Measurements from ENCODE around the gene LYSMD3.

LYSMD3 gene

GRCh38 chr5:90560771-90561170 lies 31.4 kb upstream of the LYSMD3 start:
- H3K4me3 ChIP-seq (ENCODE audit: low read depth in 1 of 2, low read length in 2 of 2), result no peak overlapping the region
- no peaks in the 10 kb centered on the region for H3K36me3 ChIP-seq (ENCODE audit: control insufficient read depth in 1 of 2, insufficient read depth in 2 of 2, low read length in 2 of 2)
- no peak overlapping the region for H3K27ac ChIP-seq (ENCODE audit: low read depth, low read length)
- H3K4me1 ChIP-seq (ENCODE audit: control insufficient read depth in 1 of 2, insufficient read depth in 2 of 2, low read length in 2 of 2), result peaks cover 0 to 12% of the 10 kb centered on the region in 2 donors
- H3K27me3 ChIP-seq (ENCODE audit: control insufficient read depth in 1 of 2, insufficient read depth in 2 of 2, low read length in 2 of 2), result peaks cover 17 to 42% of the 10 kb centered on the region in 2 donors
- no peaks in the 10 kb centered on the region for H3K9me3 ChIP-seq (ENCODE audit: control insufficient read depth in 1 of 2, low read length in 2 of 2)
- no peak overlapping the region for H3K9ac ChIP-seq (ENCODE audit: low read depth in 1 of 2, low read length in 2 of 2)

GRCh38 chr5:90558344-90559192 lies 29.2 kb upstream of the LYSMD3 start, which contains the start of gene ADGRV1:
Gene ADGRV1 (plus strand): TSS chr5:90558797. CDS start chr5:90558896, 99 bp downstream.
- Histone ChIP-seq H3K27ac (ENCODE audit: low read depth, low read length) (no peak within 1 kb of the TSS), H3K27me3 (ENCODE audit: control insufficient read depth in 1 of 2, insufficient read depth in 2 of 2, low read length in 2 of 2) (peaks cover 17 to 60% of the 10 kb centered on the region in 2 donors), H3K9me3 (ENCODE audit: control insufficient read depth in 1 of 2, low read length in 2 of 2) (no peaks in the 10 kb centered on the region), H3K4me3 (ENCODE audit: low read depth in 1 of 2, low read length in 2 of 2) (peak within 1 kb of the TSS; percentile 63 to 65), H3K36me3 (ENCODE audit: control insufficient read depth in 1 of 2, insufficient read depth in 2 of 2, low read length in 2 of 2) (no peaks in the 10 kb centered on the region), H3K4me1 (ENCODE audit: control insufficient read depth in 1 of 2, insufficient read depth in 2 of 2, low read length in 2 of 2) (peaks cover 0 to 12% of the 10 kb centered on the region in 2 donors), H3K9ac (ENCODE audit: low read depth in 1 of 2, low read length in 2 of 2) (peak within 1 kb of the TSS in 1 of 2 donors; percentile 28)

DNA sequence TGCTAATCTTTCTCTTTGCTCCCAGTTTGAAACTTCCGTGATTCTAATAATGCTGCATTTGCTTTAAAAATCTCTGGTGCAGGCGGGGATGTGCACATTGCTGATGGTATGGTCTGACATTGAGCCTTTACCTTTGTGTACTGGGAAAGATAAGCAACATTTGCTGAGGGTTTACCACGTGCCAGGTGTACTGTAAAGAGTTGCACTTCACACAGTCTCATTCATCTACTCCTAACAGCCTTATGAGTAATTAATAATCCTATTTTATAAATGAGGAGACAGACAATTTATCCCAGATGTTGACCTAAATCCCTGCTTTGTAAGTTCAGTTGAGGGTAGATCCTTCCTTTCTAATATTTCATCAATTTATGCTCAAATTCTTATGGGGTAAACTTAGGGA lies 28.5 kb upstream of the LYSMD3 start:
- H3K9me3 ChIP-seq (ENCODE audit: control insufficient read depth in 1 of 2, low read length in 2 of 2), result no peaks in the 10 kb centered on the region
- peaks cover 17 to 65% of the 10 kb centered on the region in 2 donors for H3K27me3 ChIP-seq (ENCODE audit: control insufficient read depth in 1 of 2, insufficient read depth in 2 of 2, low read length in 2 of 2)
- H3K4me3 ChIP-seq (ENCODE audit: low read depth in 1 of 2, low read length in 2 of 2), result peak overlapping the region; percentile 63 to 65
- peaks cover 0 to 12% of the 10 kb centered on the region in 2 donors for H3K4me1 ChIP-seq (ENCODE audit: control insufficient read depth in 1 of 2, insufficient read depth in 2 of 2, low read length in 2 of 2)
- no peaks in the 10 kb centered on the region for H3K36me3 ChIP-seq (ENCODE audit: control insufficient read depth in 1 of 2, insufficient read depth in 2 of 2, low read length in 2 of 2)
- H3K27ac ChIP-seq (ENCODE audit: low read depth, low read length), result no peak overlapping the region
- H3K9ac ChIP-seq (ENCODE audit: low read depth in 1 of 2, low read length in 2 of 2), result peak overlapping the region in 1 of 2 donors; percentile 28

DNA sequence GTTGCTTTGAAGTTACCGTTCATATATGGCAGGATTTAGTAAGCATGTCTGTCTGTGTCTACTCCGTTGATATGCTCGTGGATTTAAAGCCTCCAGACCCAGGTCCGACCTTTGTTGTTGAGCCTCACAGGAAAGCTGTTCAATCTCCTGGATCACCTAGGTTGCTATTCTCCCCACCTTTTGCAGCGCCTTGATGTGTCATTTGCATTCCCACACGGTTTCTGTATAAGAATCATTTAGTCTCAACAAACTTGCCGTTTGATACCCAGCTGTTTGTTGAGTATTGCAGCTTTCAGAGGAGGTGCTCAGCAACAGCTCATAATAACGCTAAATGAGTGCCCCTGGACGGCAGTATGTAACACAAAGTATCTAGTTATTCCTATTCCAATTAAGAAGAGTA lies 28.0 kb upstream of the LYSMD3 start:
- Histone ChIP-seq H3K9me3 (ENCODE audit: control insufficient read depth in 1 of 2, low read length in 2 of 2) (no peaks in the 10 kb centered on the region), H3K4me1 (ENCODE audit: control insufficient read depth in 1 of 2, insufficient read depth in 2 of 2, low read length in 2 of 2) (peaks cover 0 to 12% of the 10 kb centered on the region in 2 donors), H3K4me3 (ENCODE audit: low read depth in 1 of 2, low read length in 2 of 2) (no peak overlapping the region), H3K9ac (ENCODE audit: low read depth in 1 of 2, low read length in 2 of 2) (no peak overlapping the region), H3K27ac (ENCODE audit: low read depth, low read length) (no peak overlapping the region), H3K36me3 (ENCODE audit: control insufficient read depth in 1 of 2, insufficient read depth in 2 of 2, low read length in 2 of 2) (no peaks in the 10 kb centered on the region), H3K27me3 (ENCODE audit: control insufficient read depth in 1 of 2, insufficient read depth in 2 of 2, low read length in 2 of 2) (peaks cover 16 to 70% of the 10 kb centered on the region in 2 donors)

DNA sequence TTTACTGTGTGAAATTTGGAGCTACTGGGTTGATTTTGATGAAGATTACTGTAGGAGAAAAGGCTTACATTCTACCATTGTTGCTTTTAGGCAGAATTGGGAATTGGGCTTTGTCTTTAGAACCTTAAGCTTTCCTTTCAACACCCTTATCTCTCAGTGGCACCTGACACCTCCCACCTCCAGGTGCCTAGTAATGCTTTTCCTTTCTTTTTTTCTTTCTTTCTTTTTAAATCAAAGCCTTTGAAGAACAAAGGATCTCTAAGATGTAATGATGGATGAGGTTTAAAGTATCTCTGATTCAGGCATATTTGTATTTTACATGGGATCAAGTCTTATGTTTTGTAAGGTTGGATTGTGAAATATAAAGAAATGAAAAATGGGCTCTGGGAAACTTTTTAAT lies 26.3 kb upstream of the LYSMD3 start:
- no peaks in the 10 kb centered on the region for H3K36me3 ChIP-seq (ENCODE audit: control insufficient read depth in 1 of 2, insufficient read depth in 2 of 2, low read length in 2 of 2)
- H3K27ac ChIP-seq (ENCODE audit: low read depth, low read length), result no peak overlapping the region
- H3K27me3 ChIP-seq (ENCODE audit: control insufficient read depth in 1 of 2, insufficient read depth in 2 of 2, low read length in 2 of 2), result peaks cover 14 to 68% of the 10 kb centered on the region in 2 donors
- no peak overlapping the region for H3K9ac ChIP-seq (ENCODE audit: low read depth in 1 of 2, low read length in 2 of 2)
- no peaks in the 10 kb centered on the region for H3K9me3 ChIP-seq (ENCODE audit: control insufficient read depth in 1 of 2, low read length in 2 of 2)
- H3K4me1 ChIP-seq (ENCODE audit: control insufficient read depth in 1 of 2, insufficient read depth in 2 of 2, low read length in 2 of 2), result peaks cover 0 to 12% of the 10 kb centered on the region in 2 donors
- H3K4me3 ChIP-seq (ENCODE audit: low read depth in 1 of 2, low read length in 2 of 2), result no peak overlapping the region

DNA sequence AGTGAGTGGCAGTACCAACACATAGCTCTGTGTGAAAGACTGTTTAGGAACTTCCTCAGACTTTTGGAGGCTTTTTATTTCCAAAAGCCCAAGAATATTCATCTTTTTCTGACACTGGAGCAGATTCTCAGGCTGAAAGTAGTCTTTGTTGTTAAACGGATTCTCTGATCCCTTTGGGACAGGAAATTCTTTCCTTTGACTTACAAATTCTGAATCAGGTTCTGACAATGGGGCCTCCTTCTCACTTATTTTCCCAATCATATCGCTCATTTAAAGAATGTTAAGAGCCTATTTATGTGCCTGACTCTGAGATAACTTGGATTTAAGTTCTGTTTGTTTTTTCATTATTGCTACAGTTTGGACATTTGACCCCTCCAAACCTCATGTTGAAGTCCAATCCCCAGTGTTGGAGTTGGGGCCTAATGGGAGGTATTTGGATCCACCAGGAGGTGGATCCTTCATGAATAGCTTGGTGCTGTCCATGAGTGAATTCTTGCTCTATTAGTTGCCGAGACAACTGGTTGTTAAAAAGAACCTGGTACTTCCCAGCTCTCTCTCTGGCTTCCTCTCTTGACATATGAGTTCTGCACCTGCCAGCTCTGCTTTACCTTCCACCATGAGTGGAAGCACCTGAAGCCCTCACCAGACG lies 25.1 kb upstream of the LYSMD3 start:
- Histone ChIP-seq H3K36me3 (ENCODE audit: control insufficient read depth in 1 of 2, insufficient read depth in 2 of 2, low read length in 2 of 2) (no peaks in the 10 kb centered on the region), H3K27me3 (ENCODE audit: control insufficient read depth in 1 of 2, insufficient read depth in 2 of 2, low read length in 2 of 2) (peaks cover 14 to 60% of the 10 kb centered on the region in 2 donors), H3K27ac (ENCODE audit: low read depth, low read length) (no peak overlapping the region), H3K4me1 (ENCODE audit: control insufficient read depth in 1 of 2, insufficient read depth in 2 of 2, low read length in 2 of 2) (peaks cover 0 to 12% of the 10 kb centered on the region in 2 donors), H3K9ac (ENCODE audit: low read depth in 1 of 2, low read length in 2 of 2) (no peak overlapping the region), H3K9me3 (ENCODE audit: control insufficient read depth in 1 of 2, low read length in 2 of 2) (no peaks in the 10 kb centered on the region), H3K4me3 (ENCODE audit: low read depth in 1 of 2, low read length in 2 of 2) (no peak overlapping the region)

GRCh38 chr5:90553711-90554110 lies 24.3 kb upstream of the LYSMD3 start:
- Histone ChIP-seq H3K4me1 (ENCODE audit: control insufficient read depth in 1 of 2, insufficient read depth in 2 of 2, low read length in 2 of 2) (peaks cover 0 to 12% of the 10 kb centered on the region in 2 donors), H3K4me3 (ENCODE audit: low read depth in 1 of 2, low read length in 2 of 2) (no peak overlapping the region), H3K27ac (ENCODE audit: low read depth, low read length) (no peak overlapping the region), H3K9ac (ENCODE audit: low read depth in 1 of 2, low read length in 2 of 2) (no peak overlapping the region), H3K27me3 (ENCODE audit: control insufficient read depth in 1 of 2, insufficient read depth in 2 of 2, low read length in 2 of 2) (peaks cover 14 to 56% of the 10 kb centered on the region in 2 donors), H3K36me3 (ENCODE audit: control insufficient read depth in 1 of 2, insufficient read depth in 2 of 2, low read length in 2 of 2) (no peaks in the 10 kb centered on the region), H3K9me3 (ENCODE audit: control insufficient read depth in 1 of 2, low read length in 2 of 2) (no peaks in the 10 kb centered on the region)

GRCh38 chr5:90551376-90551775 lies 22.0 kb upstream of the LYSMD3 start:
- Histone ChIP-seq H3K27me3 (ENCODE audit: control insufficient read depth in 1 of 2, insufficient read depth in 2 of 2, low read length in 2 of 2) (peaks cover 6 to 43% of the 10 kb centered on the region in 2 donors), H3K36me3 (ENCODE audit: control insufficient read depth in 1 of 2, insufficient read depth in 2 of 2, low read length in 2 of 2) (no peaks in the 10 kb centered on the region), H3K4me1 (ENCODE audit: control insufficient read depth in 1 of 2, insufficient read depth in 2 of 2, low read length in 2 of 2) (no peaks in the 10 kb centered on the region), H3K9ac (ENCODE audit: low read depth in 1 of 2, low read length in 2 of 2) (no peak overlapping the region), H3K4me3 (ENCODE audit: low read depth in 1 of 2, low read length in 2 of 2) (no peak overlapping the region), H3K9me3 (ENCODE audit: control insufficient read depth in 1 of 2, low read length in 2 of 2) (no peaks in the 10 kb centered on the region), H3K27ac (ENCODE audit: low read depth, low read length) (no peak overlapping the region)

GRCh38 chr5:90550963-90551362 lies 21.6 kb upstream of the LYSMD3 start:
- Histone ChIP-seq H3K36me3 (ENCODE audit: control insufficient read depth in 1 of 2, insufficient read depth in 2 of 2, low read length in 2 of 2) (no peaks in the 10 kb centered on the region), H3K27me3 (ENCODE audit: control insufficient read depth in 1 of 2, insufficient read depth in 2 of 2, low read length in 2 of 2) (peaks cover 6 to 40% of the 10 kb centered on the region in 2 donors)

DNA sequence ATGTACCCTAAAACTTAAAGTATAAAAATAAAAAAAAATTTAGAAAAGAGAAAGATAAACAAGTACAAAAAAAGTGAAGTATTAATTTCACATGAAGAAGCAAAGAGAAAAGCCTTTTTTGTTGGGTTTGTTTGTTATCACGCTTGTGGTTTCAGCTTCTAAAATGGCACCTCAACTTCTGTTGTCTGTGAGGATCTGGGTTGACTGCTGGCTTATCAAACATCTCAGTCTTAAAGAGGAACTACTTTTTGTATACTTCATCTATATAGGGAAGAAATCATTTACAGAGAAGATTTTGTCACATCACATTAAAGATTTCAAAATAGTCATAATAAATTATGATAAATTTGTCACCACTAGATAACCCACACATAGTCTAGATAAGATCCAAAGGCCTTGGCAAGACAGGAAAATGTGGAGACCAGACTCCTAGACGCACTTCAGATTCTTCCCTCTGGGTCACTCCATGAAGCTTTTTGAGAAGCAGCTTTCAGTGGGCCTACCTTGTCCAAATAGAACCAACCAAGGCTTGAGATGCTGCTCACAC lies 20.4 kb upstream of the LYSMD3 start:
- peaks cover 6 to 36% of the 10 kb centered on the region in 2 donors for H3K27me3 ChIP-seq (ENCODE audit: control insufficient read depth in 1 of 2, insufficient read depth in 2 of 2, low read length in 2 of 2)
- H3K9ac ChIP-seq (ENCODE audit: low read depth in 1 of 2, low read length in 2 of 2), result no peak overlapping the region
- H3K9me3 ChIP-seq (ENCODE audit: control insufficient read depth in 1 of 2, low read length in 2 of 2), result no peaks in the 10 kb centered on the region
- H3K36me3 ChIP-seq (ENCODE audit: control insufficient read depth in 1 of 2, insufficient read depth in 2 of 2, low read length in 2 of 2), result no peaks in the 10 kb centered on the region
- H3K27ac ChIP-seq (ENCODE audit: low read depth, low read length), result no peak overlapping the region
- H3K4me1 ChIP-seq (ENCODE audit: control insufficient read depth in 1 of 2, insufficient read depth in 2 of 2, low read length in 2 of 2), result no peaks in the 10 kb centered on the region
- no peak overlapping the region for H3K4me3 ChIP-seq (ENCODE audit: low read depth in 1 of 2, low read length in 2 of 2)

More at GRCh38 chr5:90550963-90551362, 21.6 kb upstream of the LYSMD3 start:
- no peaks in the 10 kb centered on the region for H3K4me1 ChIP-seq (ENCODE audit: control insufficient read depth in 1 of 2, insufficient read depth in 2 of 2, low read length in 2 of 2)
- no peak overlapping the region for H3K9ac ChIP-seq (ENCODE audit: low read depth in 1 of 2, low read length in 2 of 2)
- no peak overlapping the region for H3K27ac ChIP-seq (ENCODE audit: low read depth, low read length)
- H3K9me3 ChIP-seq (ENCODE audit: control insufficient read depth in 1 of 2, low read length in 2 of 2), result no peaks in the 10 kb centered on the region
- H3K4me3 ChIP-seq (ENCODE audit: low read depth in 1 of 2, low read length in 2 of 2), result no peak overlapping the region
